CD4-positive, alpha-beta T cell treated with Interleukin-17A for 4 hours (primary cell): ENCODE results near the gene EFR3B.
"Not testable (repeated sequence)": the region's sequence is repeated elsewhere in the genome, so short reads cannot be mapped to it uniquely, and the experiment has no call there.

ENCODE experiments used
- DNase-seq: peaks from one replicate; pipeline ENCODE4 v3.0.0-alpha.2; 2020; ENCODE audit warnings: mixed read lengths

The EFR3B gene, protein sequence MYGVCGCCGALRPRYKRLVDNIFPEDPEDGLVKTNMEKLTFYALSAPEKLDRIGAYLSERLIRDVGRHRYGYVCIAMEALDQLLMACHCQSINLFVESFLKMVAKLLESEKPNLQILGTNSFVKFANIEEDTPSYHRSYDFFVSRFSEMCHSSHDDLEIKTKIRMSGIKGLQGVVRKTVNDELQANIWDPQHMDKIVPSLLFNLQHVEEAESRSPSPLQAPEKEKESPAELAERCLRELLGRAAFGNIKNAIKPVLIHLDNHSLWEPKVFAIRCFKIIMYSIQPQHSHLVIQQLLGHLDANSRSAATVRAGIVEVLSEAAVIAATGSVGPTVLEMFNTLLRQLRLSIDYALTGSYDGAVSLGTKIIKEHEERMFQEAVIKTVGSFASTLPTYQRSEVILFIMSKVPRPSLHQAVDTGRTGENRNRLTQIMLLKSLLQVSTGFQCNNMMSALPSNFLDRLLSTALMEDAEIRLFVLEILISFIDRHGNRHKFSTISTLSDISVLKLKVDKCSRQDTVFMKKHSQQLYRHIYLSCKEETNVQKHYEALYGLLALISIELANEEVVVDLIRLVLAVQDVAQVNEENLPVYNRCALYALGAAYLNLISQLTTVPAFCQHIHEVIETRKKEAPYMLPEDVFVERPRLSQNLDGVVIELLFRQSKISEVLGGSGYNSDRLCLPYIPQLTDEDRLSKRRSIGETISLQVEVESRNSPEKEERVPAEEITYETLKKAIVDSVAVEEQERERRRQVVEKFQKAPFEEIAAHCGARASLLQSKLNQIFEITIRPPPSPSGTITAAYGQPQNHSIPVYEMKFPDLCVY

DNA sequence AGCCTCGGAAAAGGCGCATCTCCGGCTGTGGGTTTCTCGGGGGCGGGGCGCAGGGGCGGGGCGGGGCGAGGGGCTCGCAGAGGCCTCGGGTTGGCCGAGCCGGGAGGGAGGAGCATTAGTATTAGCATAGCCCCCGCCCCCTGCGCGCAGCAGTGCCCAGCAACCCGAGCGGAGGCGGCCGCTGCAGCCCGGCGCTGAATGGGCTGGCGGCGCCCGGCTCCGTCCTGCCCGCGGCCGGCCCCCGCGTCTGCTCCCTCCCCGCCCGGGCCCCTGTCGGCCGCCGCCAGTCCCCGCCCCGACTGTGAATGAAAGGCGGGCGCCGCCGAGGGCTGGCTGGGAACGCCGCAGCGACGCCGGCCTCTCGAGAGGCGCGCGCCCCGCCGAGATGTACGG is at the start of gene EFR3B:
Gene EFR3B, plus strand, starts transcription at position 149 of the 393 bp plus-strand sequence. Its CDS starts 237 bp downstream, at position 386.
- peak; percentile 95 for DNase-seq

DNA sequence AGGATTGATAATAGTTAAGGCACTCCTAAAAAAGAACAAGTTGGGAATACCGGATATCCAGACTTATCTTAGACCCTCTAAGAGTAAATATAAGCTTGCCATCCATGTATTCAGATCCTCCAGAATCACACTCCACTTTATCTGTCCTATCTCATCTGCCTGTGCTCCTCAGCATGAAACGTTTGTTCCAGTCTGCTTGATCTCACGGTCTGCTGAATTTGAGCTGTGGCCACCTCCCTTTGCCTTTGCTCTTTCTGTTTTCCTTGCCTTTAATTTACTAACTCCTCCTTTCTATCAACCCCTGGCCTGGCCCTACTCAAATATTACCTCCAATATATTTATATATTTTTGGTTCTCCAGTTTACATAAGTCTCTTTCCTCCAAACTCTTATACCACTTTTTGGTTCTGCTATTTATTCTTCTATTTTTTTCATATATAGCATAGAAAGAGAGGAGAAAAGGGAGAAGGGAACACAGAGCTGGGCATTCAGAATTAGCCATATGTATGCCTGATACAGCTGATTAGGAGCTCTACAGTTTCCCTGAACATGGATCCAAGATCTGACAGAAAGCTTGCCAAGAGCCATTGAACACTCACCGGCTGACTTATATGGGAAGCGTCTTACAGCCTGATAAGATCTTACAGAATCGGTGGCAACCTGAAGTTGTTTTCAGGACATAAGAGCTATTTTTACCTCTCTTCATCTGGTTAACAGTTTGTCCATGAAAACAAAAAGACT is 48.3 kb upstream of the EFR3B start:
- no peak for DNase-seq

DNA sequence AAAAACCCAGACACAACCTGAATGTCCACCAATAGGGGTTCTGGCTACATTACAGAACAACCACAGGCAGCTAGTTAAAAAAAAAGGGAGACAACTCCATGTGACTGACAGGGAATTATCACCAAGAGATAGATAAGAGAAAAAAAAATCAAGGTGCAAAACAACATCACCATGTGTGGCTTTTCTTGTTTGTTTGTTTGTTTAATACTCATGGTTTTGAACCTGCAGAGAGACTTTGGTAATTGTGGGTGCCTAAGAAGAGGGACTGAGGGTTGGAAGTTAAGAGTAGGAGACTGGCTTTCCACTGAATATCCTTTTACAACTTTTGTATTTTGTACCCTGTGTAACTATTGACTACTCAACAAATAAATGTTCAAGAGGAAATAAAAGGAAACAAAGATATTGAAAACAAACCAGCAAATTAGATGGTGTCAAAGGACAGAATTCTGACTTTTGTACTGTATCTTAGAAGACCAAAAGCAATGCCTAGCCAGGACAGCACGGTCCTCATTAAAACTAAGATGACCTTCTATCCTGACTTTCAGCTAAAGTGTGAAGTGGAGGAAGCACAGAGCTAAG is 47.6 kb upstream of the EFR3B start:
- DNase-seq = no peak

DNA sequence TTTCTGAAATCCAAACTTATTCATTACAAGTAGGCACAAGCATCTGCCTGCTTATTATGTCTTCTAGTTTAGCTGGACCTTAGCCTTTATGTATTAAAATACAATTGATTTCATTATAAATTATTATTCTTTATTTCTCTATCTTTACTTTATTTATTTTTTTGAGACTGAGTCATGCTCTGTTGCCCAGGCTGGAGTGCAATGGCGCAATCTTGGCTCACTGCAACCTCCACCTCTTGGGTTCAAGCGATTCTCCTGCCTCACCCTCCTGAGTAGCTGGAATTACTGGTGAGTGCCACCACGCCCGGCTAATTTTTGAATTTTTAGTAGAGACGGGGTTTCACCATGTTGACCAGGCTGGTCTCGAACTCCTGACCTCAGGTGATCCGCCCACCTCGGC is 42.8 kb upstream of the EFR3B start:
- not testable (repeated sequence) for DNase-seq

DNA sequence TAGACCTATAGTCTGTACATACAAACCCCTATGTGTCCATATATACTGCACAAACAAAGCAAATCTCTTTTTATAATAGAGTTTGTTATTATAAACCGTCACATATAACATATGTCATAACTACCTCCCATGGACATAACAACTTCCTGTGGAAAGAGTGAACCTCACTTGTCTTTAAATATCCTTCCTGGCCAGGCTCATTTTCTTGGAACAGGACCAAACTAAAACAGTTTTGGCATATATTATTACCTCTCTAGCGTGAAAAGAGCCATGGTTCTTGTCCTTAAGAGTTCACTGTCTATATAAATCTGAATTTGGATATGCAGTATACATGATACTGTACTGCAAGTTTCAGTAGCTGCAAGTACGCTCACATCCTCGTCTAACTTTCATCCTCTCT is 41.8 kb upstream of the EFR3B start:
- no peak for DNase-seq

DNA sequence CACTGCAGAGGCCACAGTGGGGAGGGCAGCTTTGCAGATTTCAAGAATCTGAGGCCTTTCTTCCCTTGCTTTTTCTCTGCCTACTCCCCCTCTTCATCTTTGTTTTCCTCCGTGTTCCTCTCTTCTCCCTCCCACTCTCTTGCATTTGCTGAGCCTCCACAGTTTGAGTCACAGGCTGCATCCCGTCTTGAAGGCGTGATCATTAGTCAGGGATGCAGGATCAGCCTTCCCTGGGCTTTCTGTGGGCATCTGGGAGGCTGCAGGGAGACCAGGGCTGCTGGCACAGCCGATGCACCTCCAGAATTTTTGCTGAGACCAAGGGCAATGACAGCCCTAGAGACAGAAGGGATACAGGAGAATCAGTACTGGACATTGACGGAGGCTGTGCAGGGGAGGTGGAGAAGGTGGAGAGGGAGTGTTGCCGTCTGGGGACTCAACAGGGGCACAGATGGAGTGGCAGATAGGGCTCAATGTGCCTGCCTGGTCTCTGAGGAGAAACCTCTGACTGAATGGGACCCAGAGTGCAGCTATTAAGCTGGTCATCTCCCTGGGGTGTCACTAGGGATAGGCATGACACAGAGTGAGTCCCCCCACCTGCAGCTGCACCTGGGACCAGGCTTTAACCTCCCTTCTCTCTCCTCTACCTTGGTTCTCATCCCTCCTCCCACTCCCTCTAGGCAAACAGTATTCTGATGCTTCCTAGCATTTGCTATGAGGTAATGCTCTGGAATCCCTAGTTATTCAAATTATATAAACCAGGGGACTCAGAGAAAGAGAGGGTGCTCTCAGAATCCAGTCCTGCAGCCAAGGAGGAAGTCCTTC is 41.2 kb upstream of the EFR3B start:
- DNase-seq = no peak

DNA sequence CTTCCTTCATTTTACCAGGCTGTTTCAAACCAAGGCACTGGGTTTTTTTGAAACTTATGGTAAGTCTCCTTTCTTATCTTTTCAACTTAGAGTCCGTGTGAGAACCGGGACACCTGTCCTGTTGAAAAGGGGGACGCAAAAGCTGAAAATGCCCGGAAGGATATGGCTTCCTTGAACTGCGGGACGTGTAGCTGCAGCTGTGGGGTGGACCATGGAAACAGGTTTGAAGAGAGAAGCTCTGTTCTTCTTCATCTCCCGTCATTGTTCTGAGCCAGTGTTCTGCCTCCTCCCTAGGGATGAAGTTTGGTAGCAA is 40.6 kb upstream of the EFR3B start:
- DNase-seq = no peak

DNA sequence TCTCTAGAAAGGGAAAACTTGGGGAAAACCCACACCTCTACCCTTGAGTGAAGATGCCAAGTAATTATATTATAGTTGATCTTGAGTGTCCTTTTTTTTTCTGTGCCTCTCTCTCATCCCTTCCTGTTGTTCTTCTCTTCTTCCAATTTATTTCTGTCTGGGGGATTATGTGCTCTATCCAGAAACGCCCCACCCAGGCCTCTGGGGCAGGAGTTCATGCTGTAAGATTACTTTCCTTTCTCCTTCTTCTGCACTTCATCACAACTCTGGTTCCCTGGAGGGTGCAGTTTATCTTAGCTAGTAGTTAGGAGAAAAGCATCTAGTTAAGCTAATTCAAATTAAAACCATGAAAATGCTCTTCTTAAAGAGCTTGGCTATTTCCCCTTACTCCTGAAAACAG is 39.8 kb upstream of the EFR3B start:
- no peak for DNase-seq

DNA sequence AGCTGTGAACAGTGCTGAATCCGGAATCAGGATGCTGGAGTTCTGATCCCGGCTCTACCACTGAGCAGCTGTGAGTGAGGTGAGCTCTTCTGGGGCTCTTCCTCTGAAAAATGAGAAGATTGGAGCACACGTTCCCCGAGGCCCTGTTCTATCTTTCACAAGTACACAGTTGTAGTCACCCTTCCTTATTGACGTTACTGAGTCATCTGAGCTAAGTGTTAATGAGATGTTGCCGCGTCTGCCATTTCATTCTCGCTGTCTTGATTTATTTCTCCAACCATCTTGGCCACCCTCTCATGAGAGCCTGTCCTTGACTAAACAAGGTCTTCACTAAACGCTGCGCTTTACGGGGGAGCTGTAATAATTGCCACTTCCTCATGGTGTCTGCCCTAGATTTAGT is 31.9 kb upstream of the EFR3B start:
- DNase-seq = no peak

DNA sequence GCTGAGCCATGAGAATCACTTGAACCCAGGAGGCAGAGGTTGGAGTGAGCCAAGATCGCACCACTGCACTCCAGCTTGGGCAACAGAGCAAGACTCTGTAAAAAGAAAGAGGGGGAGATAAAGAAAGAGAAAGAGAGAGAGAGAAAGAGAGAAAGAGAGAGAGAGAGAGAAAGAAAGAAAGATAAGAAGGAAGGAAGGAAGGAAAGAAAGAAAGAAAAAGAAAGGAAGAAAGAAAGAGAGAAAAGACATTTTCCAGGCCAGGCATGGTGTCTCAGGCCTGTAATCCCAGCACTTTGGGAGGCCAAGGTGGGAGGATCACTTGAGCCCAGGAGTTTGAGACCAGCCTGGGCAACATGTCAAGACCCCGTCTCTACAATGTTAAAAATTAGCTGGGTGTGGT is 30.5 kb upstream of the EFR3B start:
- DNase-seq = not testable (repeated sequence)

DNA sequence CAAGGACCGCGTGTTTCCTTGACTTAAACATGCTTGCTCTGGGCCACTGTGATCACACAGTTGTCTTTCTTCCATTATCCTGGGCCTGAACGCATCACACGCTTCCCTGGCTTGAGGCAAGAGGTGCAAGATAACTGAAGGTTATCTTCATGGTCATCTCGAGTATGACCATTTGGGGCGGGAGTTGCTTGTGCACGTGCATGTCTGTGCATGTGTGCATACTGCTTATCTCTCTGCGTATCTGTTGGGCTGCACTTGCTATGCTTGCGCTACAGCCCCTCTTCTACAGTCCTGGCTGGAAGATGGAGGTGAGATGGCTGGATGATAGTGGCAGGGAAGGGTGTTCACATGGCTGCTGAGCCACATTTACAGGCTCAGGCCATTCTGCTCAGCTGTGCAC is 27.2 kb upstream of the EFR3B start:
- no peak for DNase-seq

DNA sequence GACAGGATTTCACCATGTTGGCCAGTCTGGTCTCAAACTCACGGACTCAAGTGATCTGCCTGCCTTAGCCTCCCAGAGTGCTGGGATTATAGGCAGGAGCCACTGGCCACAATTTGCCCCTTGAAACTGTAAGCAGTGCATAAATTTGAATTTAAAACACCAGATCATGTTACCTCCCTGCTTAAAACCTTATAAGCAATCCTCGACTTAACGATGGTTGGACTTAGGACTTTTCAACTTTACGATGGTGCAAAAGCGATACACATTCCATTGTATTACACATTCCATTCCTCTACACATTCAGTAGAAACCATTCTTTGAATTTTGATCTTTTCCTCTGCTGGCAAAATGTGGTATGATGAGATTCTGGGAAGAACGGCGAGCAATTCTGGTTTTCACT is 23.2 kb upstream of the EFR3B start:
- DNase-seq = no peak

DNA sequence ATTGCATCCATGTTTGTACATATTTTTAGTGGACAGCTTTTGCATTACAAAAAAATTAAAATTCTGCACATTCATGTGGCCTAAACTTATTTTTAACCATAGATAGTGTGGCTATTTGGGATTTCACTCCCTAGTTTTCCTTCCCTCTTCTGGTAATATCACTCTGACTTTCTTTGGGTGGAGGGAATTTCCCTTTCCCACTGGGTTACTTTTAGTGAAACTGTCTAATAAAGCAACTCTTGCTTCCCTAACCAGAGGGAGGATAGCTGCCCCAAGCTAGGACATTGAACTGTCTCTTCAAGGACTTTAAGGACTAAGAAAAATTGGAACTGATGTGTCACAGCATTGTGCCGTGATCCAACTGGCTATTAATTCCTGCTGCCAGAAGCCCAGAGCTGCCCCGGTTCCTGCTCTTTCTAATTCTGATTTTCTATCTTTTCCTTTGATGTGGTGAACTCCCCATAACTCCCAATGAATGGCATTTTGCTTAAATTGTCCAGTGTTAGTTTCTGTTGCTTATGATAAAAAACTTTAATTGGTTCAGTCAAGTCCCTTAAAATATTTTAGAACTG is 20.0 kb upstream of the EFR3B start:
- no peak for DNase-seq

DNA sequence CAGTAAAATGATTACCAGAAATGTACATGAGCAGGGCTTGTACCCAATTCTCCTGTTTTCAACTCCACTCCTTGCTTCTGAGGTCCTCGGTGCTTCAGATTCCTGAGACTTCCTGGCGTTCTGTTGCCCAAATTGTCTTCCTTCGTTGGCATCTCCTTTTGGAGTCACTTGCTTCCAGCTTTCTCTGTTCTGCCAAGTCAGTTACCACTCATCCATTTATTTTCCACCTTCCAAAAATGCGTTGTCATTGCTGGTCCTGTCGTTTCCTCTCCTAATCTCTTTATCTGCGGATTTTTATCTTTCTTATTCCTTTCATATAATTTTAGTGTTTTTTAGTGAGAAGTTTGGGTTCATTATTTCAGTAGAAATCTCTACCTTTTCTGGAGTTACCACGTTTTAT is 18.5 kb upstream of the EFR3B start:
- no peak for DNase-seq

DNA sequence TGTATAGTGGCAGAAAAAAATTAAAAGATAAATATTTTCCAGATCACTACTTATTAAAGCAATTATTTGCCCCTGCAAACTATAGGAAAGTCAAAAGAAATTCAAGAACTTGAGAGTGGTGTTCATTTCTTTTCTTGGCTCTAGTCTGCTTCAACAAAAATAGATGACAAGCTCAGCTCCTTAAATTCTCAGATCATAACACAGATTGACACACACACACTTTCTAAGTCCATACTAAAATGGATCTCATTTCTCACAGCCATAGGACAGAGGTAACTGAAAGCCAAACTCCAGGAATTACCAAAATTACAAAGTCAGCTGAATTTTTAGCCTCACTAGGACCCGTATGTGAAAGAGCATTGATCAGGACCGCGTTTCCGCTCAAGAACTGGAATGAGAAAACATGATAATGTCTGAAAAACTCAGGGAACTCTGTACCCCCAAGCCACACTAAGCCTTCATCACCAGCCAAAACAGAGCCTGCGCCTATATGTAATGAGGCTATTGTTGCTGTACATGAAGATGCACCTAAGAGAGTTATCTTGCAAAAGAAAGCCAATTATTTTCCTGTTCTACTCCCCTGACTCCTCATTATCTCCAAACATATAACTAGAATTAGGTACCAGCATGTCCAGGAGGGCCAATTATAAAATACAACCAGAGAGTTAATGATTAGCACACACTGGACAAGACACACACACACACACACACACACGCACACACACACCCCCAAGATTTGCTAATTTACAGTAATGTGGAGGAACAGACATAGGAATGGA is 16.5 kb upstream of the EFR3B start:
- no peak for DNase-seq

DNA sequence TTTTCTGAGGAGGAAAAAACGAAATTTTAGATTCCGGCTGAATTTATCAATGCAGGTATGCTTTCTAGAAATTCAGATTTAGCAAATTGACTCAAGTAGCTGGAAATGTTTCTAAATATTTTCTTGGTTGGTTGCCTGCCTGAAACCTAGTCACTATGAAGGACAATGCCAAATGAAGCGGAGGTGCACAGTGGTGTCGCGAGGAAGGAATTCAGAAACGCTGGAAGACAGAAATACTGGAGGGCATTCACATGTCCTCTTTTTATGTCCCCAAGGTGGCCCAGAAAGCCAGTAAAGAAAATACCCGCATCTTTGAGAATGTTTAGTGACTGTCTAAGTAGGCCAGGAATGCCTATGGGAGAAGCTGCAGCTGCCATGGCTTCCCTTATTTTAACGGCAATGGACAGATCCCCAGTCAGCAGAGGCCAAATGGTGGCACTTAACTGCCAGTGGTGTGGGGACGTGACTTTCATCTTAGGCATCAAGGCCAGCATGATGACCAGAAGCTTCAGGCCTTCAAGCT is 15.8 kb upstream of the EFR3B start:
- DNase-seq = no peak

DNA sequence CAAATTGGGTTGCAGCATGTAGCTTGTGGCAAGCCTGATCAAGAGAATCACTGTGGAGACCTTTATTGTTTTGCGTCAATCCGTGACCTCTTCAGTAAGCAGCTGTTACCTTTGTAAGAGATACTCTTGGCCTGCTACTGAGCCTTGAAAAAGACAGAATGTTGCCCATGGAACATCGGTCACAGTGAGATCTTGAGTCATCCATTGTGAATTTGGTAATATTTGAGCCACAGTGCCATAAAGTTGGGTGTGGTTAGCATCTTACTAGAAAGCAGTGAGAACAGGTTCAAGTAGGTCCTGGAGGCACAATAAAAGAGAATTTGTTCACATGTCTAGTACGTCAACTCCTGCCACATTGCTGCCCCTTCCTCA is 12.7 kb upstream of the EFR3B start:
- DNase-seq = no peak

DNA sequence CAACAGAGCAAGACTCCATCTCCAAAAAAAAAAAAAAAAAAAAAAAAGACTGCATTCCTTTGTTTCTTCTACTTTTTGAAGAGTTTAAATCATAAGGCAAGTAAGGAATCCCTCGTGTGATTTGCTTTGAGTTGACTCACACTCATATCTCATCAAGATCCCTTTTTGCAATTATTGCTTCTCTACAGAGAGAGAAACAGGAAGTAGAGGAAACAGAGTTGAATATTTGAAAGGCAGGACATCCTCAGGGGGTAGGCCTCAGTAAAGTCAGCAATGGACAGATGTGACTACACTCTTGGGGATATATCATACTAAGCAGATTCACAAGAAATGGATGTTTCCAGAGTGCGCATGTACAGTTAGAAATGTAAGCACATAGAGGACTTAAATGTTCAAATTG is 11.2 kb upstream of the EFR3B start:
- no peak for DNase-seq

DNA sequence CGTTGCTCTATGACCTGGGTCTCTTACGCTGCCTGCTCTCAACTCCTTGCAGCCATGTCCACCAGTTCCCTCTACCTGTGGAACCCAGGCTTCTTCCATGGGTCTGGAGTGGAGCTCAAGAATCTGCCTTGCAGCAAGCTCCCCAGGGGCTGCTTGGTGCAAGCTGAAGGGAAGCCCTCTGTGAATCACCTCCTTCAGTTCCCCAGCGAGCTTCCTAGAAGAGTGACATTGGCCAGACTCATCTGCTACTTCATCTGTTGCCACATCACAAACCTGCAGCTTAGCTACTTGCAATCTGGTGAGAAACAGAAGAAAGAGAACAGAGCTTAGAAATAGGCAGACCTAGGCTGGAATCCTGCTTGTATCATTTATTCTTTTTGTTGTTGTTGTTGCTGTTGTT is 9.8 kb upstream of the EFR3B start:
- DNase-seq = no peak

DNA sequence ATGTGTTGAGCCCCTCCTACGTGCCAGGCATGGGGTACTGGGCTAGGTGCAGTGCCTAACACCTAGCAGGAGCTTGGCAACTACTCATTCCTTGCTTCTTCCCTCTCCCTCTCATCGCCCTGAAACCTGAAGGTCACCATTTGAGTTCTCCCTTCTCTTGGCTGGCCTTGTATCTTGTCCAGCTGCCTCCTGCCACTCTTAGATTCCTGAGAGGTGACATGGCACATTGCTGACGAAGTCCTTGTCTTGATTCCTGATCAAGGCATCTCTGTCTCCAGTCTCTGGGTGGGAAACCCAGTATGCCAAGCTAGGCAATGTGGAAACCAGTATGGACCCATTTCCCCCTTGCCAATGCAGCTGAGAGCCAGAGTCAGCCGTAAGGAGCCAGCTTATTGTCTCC is 9.0 kb upstream of the EFR3B start:
- no peak for DNase-seq

DNA sequence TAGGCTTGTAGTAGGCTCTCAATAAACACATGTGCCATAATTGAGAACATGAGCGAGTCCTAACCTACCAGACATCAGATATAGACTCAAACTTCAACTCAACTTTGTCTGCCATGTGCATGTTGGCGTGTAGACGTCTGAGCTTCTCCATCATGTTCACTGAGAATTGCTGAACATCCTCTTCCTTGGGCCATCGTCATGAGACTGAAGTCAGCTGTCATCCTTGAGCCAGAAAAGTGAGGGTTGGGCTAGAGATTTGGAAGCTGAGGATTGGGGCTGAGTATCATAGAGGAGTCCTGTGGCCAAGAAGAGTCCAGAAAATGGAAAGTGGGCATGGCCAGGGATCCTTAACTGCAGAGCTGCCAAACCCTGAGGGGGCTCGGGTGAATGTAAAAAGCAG is 7.8 kb upstream of the EFR3B start:
- DNase-seq = no peak
